Head of caudate nucleus (tissue), 42 donors: ENCODE measurements around the gene ZNF326.
"Not testable (repeated sequence)": the region's sequence is repeated elsewhere in the genome, so short reads cannot be mapped to it uniquely, and the experiment has no call there.

Experiments
- DNase-seq, 42 donors: peaks; one replicate each; pipeline versions ENCODE4 v3.0.0 to v3.0.0-alpha.2; 2020 to 2021; ENCODE audit warnings: mixed read lengths in 7 of 42
- intact Hi-C: fragments of 100-400 bp; cut with DNase I; formaldehyde crosslinking; loops from one replicate; pipeline ENCODE4 v1.15.0; 2022

The ZNF326 gene

GRCh38 chr1:89962742-89963075 lies 32.2 kb upstream of the ZNF326 start:
- intact Hi-C loops = no loop called here
- no peak for DNase-seq

GRCh38 chr1:89965193-89965768 lies 29.6 kb upstream of the ZNF326 start:
- DNase-seq = no peak
- intact Hi-C loops = no loop called here

DNA sequence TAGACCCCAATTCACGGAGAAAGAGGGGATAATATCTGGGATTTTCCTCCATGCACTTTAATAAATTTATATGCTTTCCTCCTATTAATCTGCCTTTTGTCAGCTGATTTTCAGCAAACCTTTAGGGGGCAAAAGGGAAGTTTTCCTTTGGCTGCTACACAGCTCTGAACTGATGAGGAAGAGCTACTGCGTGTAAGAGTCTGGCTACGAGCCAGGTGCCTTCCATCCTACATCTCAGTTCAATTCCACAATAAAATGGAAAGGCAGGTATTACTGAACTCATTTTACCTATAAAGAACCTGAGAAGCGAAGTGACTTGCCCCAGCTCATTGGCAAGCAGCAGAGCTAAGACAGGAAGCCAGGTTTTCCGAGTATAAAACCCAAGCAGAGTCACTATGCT lies 28.3 kb upstream of the ZNF326 start:
- peak in 22 of 42 donors; percentile 8 to 59 (median 27) for DNase-seq
- intact Hi-C loops = no loop called here

- no peak for DNase-seq
- intact Hi-C loops = no loop called here
These were observed 23.3 kb upstream of the ZNF326 start for GRCh38 chr1:89971600-89971999.

DNA sequence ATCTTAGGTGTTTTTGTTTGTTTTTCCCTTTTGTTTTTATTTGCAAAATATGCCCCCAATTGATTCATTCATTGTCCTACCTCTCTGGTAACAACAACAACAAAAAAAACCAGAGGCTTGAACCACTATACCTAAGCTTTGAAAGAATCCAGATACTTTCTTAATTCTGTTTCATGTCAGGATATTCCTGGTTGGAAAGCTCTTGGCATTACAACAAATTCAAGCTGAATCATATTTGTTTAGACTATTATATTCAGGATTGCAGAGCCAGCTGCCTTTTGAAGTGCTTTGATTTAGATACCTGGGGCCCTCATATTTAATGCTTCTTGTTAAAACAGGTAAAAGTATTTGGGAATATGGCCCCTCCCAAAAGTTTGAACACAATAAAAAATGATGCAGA lies 22.9 kb upstream of the ZNF326 start:
- intact Hi-C loops = no loop called here
- DNase-seq = no peak

DNA sequence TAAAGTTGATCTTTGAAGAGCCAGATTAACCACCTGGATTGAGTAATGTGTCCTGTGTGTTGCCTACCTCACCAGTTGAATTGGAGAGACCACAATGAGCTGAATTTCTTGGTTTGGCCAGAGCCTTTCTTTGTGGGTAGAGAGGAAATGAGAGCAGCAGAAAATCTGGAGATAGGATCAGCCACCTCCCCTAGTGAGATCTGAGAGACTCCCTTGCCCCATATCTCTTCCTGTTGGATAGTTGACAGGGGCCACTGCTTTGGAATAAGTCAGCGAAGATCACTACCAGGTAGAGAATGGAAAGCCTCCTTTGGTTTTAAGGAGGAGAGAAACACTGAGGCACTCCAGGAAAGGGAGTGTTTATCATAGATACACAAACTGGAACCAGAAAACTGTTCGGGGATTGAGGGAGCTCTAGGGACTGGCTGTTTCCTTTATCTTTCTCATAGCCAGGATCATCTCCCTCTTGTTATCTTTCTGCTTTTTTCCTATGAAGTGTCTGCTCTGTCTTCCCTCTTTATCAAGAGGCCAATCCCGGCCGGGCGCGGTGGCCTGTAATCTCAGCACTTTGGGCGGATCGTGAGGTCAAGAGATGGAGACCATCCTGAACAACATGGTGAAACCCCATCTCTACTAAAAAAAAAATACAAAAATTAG lies 21.3 kb upstream of the ZNF326 start:
- intact Hi-C loops = no loop called here
- DNase-seq = no peak

DNA sequence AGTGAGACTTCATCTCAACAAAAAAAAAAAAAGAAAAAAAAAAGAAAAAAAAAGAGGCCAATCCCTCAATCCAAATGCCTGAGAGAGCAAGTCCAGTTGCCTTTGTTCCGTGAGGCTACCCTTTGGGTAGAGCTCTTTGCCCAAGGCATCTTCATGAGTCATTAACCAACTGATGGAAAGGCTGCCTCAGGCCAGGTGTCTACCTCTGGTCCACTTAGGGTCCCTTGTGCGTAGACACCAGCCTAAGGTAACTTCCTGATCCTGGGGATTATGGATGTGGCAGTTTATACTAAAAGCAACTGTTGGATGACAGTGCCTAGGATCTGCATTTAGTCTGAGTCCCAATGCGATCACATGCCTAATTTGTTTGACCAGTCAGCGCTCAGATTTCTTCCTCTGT lies 20.7 kb upstream of the ZNF326 start:
- no peak for DNase-seq
- intact Hi-C loops = no loop called here

DNA sequence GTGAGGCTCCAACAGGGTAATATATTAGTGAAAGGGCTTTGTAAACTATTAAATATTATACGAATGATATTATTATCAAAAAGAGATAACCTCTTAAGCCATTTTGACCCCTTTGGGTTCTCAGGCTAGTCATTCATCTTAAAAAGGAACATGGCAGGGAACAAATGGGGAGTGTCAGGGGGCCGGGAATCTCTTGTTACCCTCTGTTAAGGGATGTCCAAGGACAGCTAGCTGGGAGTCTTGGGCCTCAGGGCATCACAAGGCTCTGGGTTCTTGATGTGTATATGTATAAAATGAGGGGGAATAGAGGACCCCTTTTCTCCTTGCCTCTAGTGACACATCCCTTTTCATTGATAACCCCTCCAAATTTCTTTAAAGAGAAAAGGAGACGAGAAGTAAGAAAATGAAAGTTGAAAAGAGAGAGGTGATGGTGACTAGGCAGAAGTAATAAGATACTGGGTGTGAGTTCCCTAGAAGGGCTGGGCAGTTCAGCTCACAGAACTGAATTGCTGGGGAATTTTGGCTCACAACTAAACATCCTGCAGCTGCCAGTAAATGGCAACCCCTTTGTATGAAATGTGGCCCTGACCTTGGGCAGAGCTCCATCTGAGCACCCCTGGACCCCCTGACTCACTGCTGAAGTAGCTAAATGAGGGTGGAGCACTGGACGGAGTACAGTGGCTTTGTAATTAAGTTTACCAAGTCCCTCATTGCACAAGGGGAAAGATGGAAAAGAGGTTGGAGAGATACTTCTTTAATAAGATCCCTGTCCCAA lies 20.0 kb upstream of the ZNF326 start:
- no peak for DNase-seq
- intact Hi-C loops = no loop called here

- no peak for DNase-seq
- intact Hi-C loops = no loop called here
These were observed 19.3 kb upstream of the ZNF326 start for GRCh38 chr1:89975540-89976125.

GRCh38 chr1:89978755-89979154 lies 16.2 kb upstream of the ZNF326 start:
- intact Hi-C loops = no loop called here
- no peak for DNase-seq

GRCh38 chr1:89980605-89981004 lies 14.3 kb upstream of the ZNF326 start:
- intact Hi-C loops = loop anchor here (10.0 kb wide), 1 partner anchor 46 kb away; no protein-coding TSS in a partner anchor
- no peak for DNase-seq

- intact Hi-C loops = loop anchor here (10.0 kb wide), 1 partner anchor 48 kb away; no protein-coding TSS in a partner anchor
- DNase-seq = not testable (repeated sequence)
These were observed 12.1 kb upstream of the ZNF326 start for GRCh38 chr1:89982846-89983245.

GRCh38 chr1:89984564-89985116 lies 10.3 kb upstream of the ZNF326 start:
- intact Hi-C loops = loop anchor here (10.0 kb wide), 1 partner anchor 50 kb away; no protein-coding TSS in a partner anchor
- not testable (repeated sequence) for DNase-seq

DNA sequence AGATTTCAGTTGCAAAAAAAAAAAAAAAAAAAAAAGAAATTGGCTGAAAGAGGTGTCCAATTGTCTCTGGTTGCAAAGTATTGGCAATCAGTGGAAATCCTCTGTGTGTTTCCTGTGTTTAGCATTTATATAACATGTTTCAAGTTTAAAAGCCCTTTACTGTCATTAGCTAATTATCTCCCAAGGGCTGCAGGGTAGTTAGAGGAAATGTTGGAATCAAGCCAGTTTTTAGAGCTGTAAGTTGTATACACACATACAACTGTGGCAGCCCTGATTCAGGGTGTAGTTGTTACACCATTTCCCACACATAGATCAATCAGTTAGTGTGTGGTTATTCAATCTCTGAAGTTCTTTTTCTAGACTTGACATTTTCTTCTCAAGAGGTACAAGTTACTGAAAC lies 8.9 kb upstream of the ZNF326 start:
- no peak for DNase-seq
- intact Hi-C loops = loop anchor here (10.0 kb wide), 1 partner anchor 51 kb away; no protein-coding TSS in a partner anchor

DNA sequence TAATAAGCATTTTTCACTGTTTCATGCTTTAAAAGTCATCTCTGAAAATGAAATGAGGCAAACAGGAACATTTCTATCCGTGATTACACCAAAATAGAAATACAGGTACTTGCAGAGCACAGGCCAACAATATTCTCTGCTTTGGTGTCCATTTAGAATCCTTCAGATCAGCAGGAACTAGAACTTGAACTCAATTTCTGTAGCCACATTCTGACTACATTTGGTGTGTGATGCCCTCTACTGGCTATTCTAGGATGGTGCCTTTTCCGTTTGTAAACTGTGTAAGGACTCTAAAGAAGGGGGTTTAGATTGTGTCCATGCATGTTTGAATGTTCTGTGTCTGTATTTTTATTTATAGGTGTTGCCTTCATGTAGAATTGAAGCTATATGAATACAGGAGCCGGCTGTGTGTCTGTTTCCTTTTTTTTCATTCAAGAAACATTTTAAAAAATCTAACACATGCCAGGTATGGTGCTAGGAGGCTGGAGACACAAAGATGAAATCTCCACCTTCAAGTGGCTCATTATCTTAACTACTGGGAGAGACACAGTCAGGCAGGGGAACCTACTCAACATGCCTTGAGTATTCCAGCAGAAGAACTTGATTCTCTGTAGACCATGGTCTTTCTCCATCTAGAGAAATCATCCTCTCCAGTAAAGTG lies 7.6 kb upstream of the ZNF326 start:
- peak in 30 of 42 donors; percentile 30 to 88 (median 70) for DNase-seq
- intact Hi-C loops = loop anchor here (10.0 kb wide), 1 partner anchor 52 kb away; no protein-coding TSS in a partner anchor

DNA sequence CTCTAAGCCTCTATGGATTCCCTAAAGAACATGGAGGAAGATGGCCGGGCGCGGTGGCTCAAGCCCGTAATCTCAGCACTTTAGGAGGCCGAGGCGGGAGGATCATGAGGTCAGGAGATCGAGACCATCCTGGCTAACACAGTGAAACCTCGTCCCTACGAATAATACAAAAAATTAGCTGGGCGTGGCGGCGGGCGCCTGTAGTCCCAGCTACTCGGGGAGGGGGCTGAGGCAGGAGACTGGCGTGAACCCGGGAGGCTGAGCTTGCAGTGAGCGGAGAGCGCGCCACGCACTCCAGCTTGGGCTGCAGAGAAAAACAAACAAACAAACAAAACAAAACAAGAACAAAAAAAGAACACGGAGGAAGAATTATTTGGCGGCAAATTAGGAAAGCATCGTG lies 5.8 kb upstream of the ZNF326 start:
- DNase-seq = no peak
- intact Hi-C loops = loop anchor here (10.0 kb wide), 1 partner anchor 54 kb away; no protein-coding TSS in a partner anchor

DNA sequence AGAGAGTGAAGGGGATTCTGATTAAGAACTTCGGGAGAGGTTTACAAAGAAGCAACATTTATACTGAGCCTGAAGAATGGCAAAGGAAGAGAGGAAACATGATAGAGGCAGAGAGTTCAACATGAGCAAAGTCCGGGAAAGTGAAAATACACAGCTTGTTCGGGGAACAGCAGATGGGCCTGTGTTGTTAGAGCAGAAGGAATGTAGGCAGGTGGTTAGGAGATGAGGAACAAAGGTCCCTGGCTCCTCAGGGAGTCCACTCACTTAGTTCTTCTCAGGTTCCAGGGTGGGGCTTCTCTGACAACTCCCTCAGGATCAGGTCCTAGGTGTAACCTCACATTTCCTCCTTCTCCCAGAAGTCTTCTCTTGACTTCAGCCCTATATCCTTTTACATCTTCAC lies 5.1 kb upstream of the ZNF326 start:
- no peak for DNase-seq
- intact Hi-C loops = loop anchor here (10.0 kb wide), 2 partner anchors 55 to 355 kb away; partner anchors contain the start of gene LRRC8C

DNA sequence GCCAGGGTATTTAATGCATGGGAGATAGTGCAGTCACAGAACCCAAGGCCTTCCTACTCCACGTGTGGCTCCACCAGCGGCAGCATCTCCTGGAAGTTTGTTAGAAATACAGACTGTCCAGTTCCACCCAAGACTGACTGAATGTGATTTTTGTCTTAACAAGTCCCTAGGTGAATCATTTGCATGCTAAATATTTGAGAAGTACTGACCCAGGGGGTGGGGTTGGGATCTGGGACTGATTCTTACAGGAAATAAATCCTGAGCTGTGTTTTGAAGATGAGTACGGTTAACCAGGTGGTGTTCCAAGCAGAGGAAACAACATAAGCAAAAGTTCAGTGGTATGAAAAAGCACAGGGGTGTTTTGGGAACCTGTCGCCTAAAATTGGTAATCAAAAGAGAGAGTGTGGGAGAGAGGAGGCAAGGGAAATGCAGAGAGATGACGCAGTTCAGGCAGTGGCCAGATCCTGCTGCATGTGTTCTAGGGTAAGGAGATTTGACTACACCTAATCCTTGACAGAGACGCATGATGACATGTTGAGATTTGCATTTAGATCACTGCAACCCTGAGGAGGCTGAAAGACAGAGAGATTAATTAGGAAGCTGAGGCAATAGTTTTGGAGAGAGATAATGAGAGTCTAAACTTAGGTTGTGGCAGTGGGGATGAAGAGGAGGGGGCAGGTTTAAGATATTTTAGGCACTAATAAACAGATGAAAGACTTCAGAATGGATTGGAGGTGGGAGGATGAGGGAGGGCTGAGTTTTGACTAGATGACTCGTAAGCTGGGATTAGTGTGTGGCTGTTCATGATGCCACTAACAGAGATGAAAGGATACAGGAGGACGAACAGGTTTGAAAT lies 3.7 kb upstream of the ZNF326 start:
- DNase-seq = peak in 1 of 42 donors; percentile 15
- intact Hi-C loops = loop anchor here (10.0 kb wide), 1 partner anchor 356 kb away; the partner anchor contains the start of gene LRRC8C
